GM12872 (cell line): Measurements from ENCODE around the gene EXOC5.

Experiments used
- CTCF ChIP-seq: IDR thresholded peaks from 3 replicates; pipeline ENCODE4 v1.5.1; 2011; ENCODE audit warnings: low read depth, mild to moderate bottlenecking, low read length, moderate library complexity; ENCODE audit not compliant: insufficient read depth

EXOC5 gene

DNA sequence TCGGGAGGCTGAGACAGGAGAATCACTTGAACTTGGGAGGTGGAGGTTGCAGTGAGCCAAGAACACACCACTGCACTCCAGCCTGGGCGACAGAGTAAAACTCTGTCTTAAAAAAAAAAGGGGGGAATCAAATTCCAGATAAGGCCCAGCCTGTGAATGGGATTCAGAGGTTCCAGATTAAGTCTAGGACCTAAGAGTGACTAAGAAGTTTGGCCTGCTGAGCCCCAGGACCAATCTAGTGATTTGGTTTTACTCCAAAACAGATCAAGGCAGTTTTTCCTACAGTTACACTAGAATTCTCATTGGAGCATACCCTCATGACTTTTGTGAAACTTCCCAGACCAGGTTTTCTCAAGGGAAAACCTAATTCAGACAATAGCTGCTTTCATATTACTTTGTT, 22.8 kb downstream of the EXOC5 start:
- no peak for TF ChIP-seq CTCF

- no peak for TF ChIP-seq CTCF
Measured at GRCh38 chr14:57244106-57244505, 24.6 kb downstream of the EXOC5 start.

DNA sequence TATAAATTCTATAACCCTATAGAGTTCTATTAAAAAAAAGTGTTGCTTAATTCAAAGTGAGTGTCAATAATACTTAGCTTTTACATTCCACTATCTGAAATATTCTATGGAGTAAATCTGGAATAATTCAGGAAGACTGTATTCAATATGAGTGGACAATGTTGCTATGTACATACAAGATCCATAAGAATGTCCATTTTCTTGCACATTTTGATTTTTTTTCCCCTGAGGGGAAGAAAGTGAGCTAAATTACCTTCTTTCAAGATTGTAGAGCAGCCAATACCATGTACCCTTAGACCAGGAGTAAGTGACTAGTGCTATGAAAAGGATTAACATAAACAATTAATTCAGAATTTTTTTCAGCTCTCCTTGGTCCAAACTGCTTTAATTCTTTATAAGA, 25.4 kb downstream of the EXOC5 start:
- no peak for TF ChIP-seq CTCF

- TF ChIP-seq CTCF, result no peak
Measured at GRCh38 chr14:57232006-57232405, 36.7 kb downstream of the EXOC5 start.

- no peak for TF ChIP-seq CTCF
Measured at GRCh38 chr14:57227083-57227482, 41.6 kb downstream of the EXOC5 start.

- no peak for TF ChIP-seq CTCF
Measured at GRCh38 chr14:57221931-57222330, 46.8 kb downstream of the EXOC5 start.

DNA sequence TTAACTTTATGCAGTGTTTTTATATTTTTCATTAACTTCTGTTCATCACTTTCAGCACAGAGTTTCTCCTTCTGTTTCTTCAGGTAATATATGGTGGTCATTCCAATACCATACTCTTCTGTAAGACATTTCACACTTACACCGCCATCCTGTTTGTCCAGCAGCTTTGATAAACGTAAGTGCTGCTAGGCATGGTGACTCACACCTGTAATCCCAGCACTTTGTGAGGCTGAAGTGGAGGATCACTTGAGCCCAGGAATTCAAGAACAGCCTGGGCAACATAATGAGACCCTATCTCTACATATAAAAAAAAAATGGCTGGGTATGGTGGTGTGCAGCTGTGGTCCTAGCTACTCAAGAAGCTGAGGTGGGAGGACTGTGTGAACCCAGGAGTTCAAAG, 55.8 kb downstream of the EXOC5 start:
- TF ChIP-seq CTCF, result no peak

GRCh38 chr14:57209561-57209960, 59.1 kb downstream of the EXOC5 start:
- TF ChIP-seq CTCF, result no peak
